GM18505 (cell line): ENCODE data around the gene TIA1.
"Not testable (repeated sequence)": the region's sequence is repeated elsewhere in the genome, so short reads cannot be mapped to it uniquely, and the experiment has no call there.

Source experiments
- ATAC-seq: cut with Tn5 transposase; IDR thresholded peaks from one replicate; pipeline ENCODE4 v1.9.1; 2021; ENCODE audit not compliant: unreplicated experiment
- POLR2A ChIP-seq: IDR thresholded peaks from 4 replicates; pipeline ENCODE4 v1.6.1; 2011; ENCODE audit warnings: borderline replicate concordance; ENCODE audit not compliant: insufficient read depth, insufficient read length; ENCODE audit errors: extremely low read depth

Gene TIA1

GRCh38 chr2:70247364-70248180 lies 856 bp downstream of the TIA1 start:
- no peak for ATAC-seq
- no peak for TF ChIP-seq POLR2A

DNA sequence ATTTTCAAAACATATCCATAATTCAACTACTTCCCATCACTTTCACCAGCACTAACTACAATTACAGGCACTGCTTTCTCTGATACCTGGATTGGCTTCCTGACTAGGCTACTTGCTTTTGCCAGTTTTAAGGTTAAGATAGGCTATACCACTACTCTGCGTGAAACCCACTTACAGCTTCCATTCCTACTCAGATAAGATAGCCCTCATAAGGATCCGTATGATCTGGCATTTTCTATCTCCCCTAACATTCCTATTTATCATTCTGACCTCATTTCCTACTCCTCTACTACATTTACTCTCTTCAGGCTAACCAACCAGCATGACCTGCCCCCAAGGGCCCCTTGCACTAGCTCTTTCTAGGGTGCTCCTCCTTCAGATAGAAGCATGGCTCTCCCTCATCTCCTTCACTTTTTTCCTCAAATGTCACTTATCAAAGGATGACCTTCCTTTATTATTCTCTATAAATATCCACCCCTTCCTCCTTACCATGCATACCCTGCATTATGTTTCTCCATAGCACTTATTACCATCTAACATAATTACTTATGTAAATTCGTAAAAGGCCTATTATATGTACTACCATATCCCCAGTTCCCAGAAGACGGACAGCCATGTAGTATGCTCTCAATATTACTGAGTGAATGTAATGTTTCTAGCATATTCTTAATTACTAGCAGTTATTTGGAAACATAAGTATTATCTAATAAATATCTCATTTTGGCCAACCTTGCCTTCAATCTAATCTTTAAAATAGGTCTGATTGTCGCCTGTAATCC lies 4.4 kb downstream of the TIA1 start:
- no peak for TF ChIP-seq POLR2A
- ATAC-seq: no peak

GRCh38 chr2:70242552-70242951 lies 5.9 kb downstream of the TIA1 start:
- no peak for TF ChIP-seq POLR2A
- no peak for ATAC-seq

DNA sequence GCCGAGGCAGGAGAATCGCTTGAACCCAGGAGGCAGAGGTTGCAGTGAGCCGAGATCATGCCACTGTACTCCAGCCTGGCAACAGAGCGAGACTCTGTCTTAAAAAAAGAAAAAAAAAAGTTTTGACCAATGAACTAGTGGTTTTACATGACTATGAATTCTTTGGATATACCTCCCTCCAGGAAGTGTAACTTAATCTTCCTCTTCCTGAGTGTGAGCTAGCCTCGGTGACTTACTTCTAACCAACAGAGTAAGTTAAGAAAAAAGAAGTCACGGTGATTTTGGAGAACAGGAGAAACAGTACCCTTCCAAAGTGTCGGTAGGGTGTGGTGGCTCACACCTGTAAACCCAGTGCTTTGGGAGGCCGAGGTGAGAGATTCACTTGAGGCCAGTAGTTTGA lies 7.1 kb downstream of the TIA1 start:
- ATAC-seq: no peak
- TF ChIP-seq POLR2A: no peak

- ATAC-seq: no peak
- TF ChIP-seq POLR2A: no peak
Measured at GRCh38 chr2:70240599-70240998, 7.8 kb downstream of the TIA1 start.

- ATAC-seq: no peak
- no peak for TF ChIP-seq POLR2A
Measured at GRCh38 chr2:70233926-70234325, 14.5 kb downstream of the TIA1 start.

- no peak for ATAC-seq
- no peak for TF ChIP-seq POLR2A
Measured at GRCh38 chr2:70226781-70227180, 21.6 kb downstream of the TIA1 start.

- ATAC-seq: not testable (repeated sequence)
Measured at GRCh38 chr2:70223305-70223704, 25.1 kb downstream of the TIA1 start.

DNA sequence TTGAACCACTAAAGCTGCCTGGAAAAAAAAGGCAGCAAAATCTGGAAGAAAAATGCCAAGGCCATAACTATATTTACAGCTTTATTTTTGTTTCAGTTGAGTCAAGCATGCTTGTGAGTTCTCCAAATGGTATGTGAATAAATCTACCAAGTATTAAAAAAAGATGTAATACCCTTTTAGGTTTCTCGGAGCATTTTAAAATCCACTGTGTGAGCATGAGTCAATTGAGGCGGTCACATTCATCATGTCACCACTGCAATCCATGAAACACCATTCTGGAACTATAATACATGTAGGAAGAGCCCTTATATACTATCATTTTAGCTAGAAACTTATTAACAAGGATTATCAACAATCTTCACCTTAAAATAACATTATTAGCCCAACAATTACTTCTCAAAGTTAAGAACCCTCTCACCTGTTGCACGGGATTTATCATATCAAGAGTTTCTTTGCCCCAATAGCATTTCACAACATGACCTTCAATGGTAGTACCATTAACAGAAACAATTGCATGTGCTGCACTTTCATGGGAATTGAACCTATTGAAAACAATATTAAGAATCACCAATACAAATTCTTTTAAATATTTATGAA lies 33.4 kb downstream of the TIA1 start:
- TF ChIP-seq POLR2A: no peak
- no peak for ATAC-seq

- no peak for TF ChIP-seq POLR2A
- ATAC-seq: no peak
Measured at GRCh38 chr2:70214365-70214764, 34.1 kb downstream of the TIA1 start.

- no peak for TF ChIP-seq POLR2A
- no peak for ATAC-seq
Measured at GRCh38 chr2:70212298-70212932, 36.0 kb downstream of the TIA1 start.

DNA sequence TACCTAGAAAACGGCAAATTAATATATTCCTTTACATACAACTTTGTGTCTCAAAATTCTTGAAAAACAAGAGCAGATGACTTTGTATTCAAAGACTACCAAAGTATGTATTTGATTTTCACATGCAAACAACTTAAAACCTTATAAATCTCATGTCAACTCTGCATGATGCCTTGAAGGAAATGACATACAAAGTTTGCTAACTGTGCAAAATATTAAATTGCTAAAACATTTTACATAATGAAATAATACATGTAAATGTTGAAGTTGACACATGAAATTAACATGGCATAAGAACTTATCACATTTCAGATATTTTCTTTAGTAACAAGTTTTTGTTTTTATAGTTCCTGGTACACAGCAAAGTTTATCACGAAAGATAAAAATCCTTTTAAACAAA lies 36.8 kb downstream of the TIA1 start:
- ATAC-seq: no peak
- no peak for TF ChIP-seq POLR2A

GRCh38 chr2:70204452-70204851 lies 44.0 kb downstream of the TIA1 start:
- TF ChIP-seq POLR2A: no peak
- no peak for ATAC-seq
